NK-92 (cell line): ENCODE measurements around the gene THAP6.
"Not testable (repeated sequence)": the region's sequence is repeated elsewhere in the genome, so short reads cannot be mapped to it uniquely, and the experiment has no call there.

Source experiments
- DNase-seq: peaks from one replicate; lab custom pipeline; 2025; ENCODE audit not compliant: unreplicated experiment; lab: John Stamatoyannopoulos, UW

THAP6 gene

DNA sequence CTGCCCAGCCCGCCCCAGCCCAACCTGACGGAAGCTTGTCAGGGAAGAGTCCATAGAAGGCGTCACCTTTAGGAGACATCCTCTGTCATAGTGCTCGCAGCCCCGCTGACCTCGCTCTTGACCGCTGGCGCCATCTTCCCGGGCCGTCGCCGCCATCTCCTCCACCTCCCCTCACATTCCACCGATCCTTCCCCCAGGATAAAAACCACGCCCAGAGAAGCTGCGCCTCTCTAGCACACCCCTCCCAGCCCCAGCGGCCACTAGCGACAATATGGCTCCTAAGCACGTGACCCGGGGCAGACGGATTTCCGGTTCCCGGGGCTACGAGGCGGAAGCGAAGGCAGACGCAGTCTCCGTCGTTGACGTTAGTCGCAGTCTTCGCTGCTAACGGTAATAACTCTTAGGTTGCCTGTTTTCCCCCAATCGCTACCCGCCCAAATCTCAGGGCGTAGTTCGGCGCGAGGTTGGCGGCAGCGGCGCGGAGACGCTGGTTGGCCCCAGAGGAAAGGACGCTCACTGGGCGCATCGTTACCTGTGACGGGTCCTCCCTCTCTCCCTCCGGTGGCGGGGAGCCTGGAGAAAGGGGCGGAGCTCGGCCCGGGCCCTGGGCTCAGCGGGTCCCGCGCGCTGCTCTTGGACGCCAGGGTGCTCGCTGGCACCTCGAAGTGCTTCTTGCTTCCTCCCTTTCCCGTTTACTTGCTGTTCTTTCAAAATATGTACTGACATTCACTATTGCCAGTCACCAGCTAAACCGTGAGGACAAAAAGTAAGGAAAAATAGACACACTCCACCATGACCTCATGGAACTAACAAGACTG, at the start of gene THAP6, which contains the start of gene RCHY1:
TSS of gene THAP6 (plus strand) at position 343 of the 818 bp plus-strand sequence. CDS start 980 bp downstream, outside the sequence.
TSS of gene RCHY1 (minus strand) at position 273 of the 818 bp plus-strand sequence. CDS start at position 156, 117 bp downstream.
- DNase-seq, result peak; percentile 62

- no peak for DNase-seq
These were observed 44.4 kb upstream of the THAP6 start for GRCh38 chr4:75469896-75470295.

GRCh38 chr4:75470738-75471137, 43.5 kb upstream of the THAP6 start:
- DNase-seq, result no peak

DNA sequence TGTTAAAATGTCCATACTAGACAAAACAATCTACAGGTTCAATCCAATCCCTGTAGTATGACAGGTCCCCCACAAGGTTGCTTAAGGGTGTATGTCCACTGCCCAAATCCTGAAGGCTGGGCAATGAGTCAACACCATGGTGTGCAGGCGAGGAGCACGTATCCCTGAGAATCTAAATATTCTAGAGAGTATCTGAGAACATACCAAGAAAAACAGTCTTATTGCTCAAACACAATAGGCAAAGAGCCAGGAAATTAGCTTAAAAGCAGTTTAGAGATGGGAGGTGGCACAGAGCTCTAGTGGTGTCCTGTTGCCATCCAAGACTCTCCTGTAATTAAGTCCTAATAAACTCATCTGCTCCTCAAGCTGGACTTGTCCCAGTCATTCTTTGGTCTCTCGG, 37.1 kb upstream of the THAP6 start:
- no peak for DNase-seq

DNA sequence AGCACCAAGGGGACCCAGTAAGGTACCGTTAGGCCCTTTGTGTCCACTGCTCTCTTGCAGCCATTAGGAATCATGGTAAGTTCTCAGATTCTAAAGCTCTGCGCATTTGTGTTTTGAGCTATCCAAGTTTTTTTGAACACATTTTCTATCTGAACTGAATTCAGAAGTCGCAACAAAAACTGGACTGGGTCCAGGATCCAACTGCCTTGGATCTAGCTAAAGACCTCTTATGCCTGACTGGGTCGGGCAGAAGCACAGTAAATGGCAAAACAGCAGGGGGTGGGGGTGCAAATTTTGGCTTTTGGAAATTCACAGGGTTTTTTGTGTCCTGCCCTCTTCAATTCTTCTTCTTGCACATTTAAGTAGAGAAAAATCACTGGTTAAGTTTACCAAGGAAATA, 30.1 kb upstream of the THAP6 start:
- DNase-seq, result no peak

DNA sequence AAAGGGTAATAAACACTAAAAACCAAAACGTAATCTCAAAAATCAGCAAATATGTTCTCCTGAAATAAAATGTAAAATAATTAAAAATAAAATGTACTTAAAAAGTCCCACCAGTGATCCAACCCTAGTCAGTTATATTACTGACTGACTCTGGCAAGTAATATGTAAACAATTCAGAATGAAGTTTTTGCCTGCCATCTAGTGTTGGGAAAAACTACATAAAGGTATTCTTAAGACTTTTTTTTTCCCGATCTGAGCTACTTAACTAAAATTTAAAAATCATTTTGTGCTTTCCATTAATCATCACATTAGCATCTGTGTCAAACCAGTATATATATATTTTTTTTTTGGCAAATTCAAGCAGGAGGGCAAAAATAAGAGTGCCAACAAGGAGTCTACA, 24.1 kb upstream of the THAP6 start:
- no peak for DNase-seq

GRCh38 chr4:75494563-75494962, 19.7 kb upstream of the THAP6 start:
- DNase-seq, result no peak

- DNase-seq, result no peak
These were observed 18.8 kb upstream of the THAP6 start for GRCh38 chr4:75495476-75495875.

GRCh38 chr4:75496406-75496805, 17.9 kb upstream of the THAP6 start:
- no peak for DNase-seq

GRCh38 chr4:75497133-75497532, 17.1 kb upstream of the THAP6 start:
- DNase-seq, result no peak

DNA sequence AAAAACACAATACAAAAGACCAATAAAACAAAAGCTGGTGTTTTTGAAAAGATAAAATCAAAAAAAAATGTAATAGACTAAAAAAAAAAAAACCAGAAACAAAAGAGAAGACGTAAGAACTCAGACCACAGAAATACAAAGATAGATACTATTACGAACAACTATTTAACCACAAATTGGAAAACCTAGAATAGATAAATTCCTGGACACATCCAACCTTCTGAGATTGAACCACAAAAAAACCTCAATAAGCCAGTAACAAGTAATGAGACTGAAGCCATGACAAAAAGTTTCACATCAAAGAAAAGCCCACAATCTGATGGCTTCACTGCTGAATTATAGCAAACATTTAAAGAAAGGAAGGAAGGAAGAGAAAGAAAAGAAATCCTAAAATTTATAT, 16.2 kb upstream of the THAP6 start:
- DNase-seq, result no peak

DNA sequence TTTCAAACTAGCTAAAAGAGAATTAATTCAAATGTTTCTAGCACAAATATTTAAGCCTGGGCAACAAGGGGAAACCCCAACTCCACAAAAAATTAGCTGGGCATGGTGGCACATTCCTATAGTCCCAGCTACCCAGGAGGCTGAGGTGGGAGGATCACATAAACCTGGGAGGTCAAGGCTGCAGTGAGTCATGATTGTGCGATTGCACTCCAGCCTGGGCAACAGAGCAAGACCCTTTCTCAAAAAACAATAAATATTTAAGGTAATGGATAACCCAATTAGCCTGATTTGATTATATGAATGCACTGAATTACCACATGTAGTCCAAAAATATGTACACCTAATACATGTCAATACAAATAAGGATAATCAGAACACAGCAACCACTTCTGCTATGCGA, 14.4 kb upstream of the THAP6 start:
- no peak for DNase-seq

GRCh38 chr4:75502671-75503070, 11.6 kb upstream of the THAP6 start:
- DNase-seq, result no peak

- DNase-seq, result no peak
These were observed 8.6 kb upstream of the THAP6 start for GRCh38 chr4:75505630-75506029.

GRCh38 chr4:75509592-75509991, 4.7 kb upstream of the THAP6 start:
- not testable (repeated sequence) for DNase-seq

- no peak for DNase-seq
These were observed 2.4 kb upstream of the THAP6 start for GRCh38 chr4:75511841-75512240.

- DNase-seq, result no peak
These were observed 1.7 kb upstream of the THAP6 start for GRCh38 chr4:75512386-75513211.

GRCh38 chr4:75513526-75514130, 645 bp upstream of the THAP6 start:
- DNase-seq, result no peak

DNA sequence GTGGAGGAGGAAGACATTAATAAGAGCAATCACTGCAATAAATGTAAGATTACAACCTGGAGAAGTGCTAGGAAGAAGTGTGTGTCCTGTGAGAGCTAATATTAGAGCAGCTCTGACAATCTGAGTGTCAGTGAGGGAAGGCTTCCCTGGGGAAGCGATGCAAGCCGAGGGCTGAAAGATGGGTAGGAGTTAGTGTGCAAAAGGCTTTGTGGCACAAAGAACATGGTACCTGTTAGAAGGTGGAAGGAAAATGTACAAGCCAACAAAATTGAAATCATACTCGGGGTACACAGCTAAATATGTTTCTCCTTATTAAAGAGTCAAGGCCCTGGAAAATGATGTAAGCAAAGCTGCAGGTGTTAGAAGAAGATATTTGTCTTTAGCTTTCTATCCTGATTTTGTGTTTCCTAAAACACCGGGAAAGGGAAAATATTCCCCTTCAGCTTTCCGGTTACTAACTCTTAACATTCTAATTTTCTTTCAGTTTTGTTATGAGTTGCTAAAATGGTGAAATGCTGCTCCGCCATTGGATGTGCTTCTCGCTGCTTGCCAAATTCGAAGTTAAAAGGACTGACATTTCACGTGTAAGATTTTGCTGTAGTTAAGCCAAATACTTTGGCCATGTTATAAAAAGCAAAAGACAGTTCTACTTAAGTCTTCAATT, 808 bp downstream of the THAP6 start:
- DNase-seq, result no peak

DNA sequence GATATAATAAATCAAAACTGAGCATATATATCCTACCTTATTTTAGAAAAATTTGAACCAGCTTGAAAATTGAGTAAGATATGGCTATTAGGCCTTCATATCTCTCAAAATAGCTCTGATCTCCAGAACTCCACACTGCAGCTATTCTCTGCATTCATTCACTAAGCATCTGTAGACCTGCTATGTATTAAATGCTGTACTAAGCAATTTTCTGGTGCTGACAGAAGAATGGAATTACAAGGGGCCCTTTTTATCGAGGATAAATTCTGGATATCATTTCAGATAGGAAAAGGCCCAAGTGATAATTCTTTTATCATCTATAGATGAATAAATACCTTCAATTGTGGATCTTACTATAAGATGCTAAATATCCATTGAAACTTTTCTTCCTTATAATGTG, 1.9 kb downstream of the THAP6 start:
- DNase-seq, result no peak

GRCh38 chr4:75519452-75519851, 5.2 kb downstream of the THAP6 start:
- DNase-seq, result not testable (repeated sequence)
